ENCODE results near the gene USP7.

USP7 gene

GRCh38 chr16:8951447-8952280 lies 12.0 kb downstream of the USP7 start:
- no peak for DNase-seq

GRCh38 chr16:8950580-8951077 lies 13.1 kb downstream of the USP7 start:
- DNase-seq, result no peak

- no peak for DNase-seq
Observed at GRCh38 chr16:8949536-8950418, 13.9 kb downstream of the USP7 start.

- DNase-seq, result no peak
Observed at GRCh38 chr16:8948831-8949230, 14.9 kb downstream of the USP7 start.

GRCh38 chr16:8948069-8948593 lies 15.6 kb downstream of the USP7 start:
- no peak for DNase-seq

- no peak for DNase-seq
Observed at GRCh38 chr16:8946544-8946943, 17.2 kb downstream of the USP7 start.

- no peak for DNase-seq
Observed at GRCh38 chr16:8945626-8946296, 17.9 kb downstream of the USP7 start.

- no peak for DNase-seq
Observed at GRCh38 chr16:8943966-8944759, 19.5 kb downstream of the USP7 start.

GRCh38 chr16:8943001-8943763 lies 20.5 kb downstream of the USP7 start:
- no peak for DNase-seq

- DNase-seq, result no peak
Observed at GRCh38 chr16:8941718-8942344, 21.9 kb downstream of the USP7 start.

GRCh38 chr16:8937803-8938202 lies 25.9 kb downstream of the USP7 start:
- no peak for DNase-seq

GRCh38 chr16:8936421-8936820 lies 27.3 kb downstream of the USP7 start:
- DNase-seq, result peak; percentile 81

GRCh38 chr16:8935989-8936388 lies 27.7 kb downstream of the USP7 start:
- no peak for DNase-seq

- DNase-seq, result no peak
Observed at GRCh38 chr16:8934601-8935000, 29.1 kb downstream of the USP7 start.

- peak; percentile 55 for DNase-seq
Observed at GRCh38 chr16:8931859-8932258, 31.8 kb downstream of the USP7 start.

- no peak for DNase-seq
Observed at GRCh38 chr16:8929086-8929748, 34.5 kb downstream of the USP7 start.

GRCh38 chr16:8928467-8928957 lies 35.2 kb downstream of the USP7 start:
- DNase-seq, result peak; percentile 6

GRCh38 chr16:8926827-8927226 lies 36.9 kb downstream of the USP7 start:
- DNase-seq, result no peak

GRCh38 chr16:8925455-8925854 lies 38.3 kb downstream of the USP7 start:
- DNase-seq, result no peak

- DNase-seq, result no peak
Observed at GRCh38 chr16:8924214-8924613, 39.5 kb downstream of the USP7 start.
